ENCODE data around the gene CD247.

The CD247 gene

GRCh38 chr1:167488786-167489185 lies 29.5 kb downstream of the CD247 start:
- DNase-seq (ENCODE audit: low spot score), result peak; percentile 83

- DNase-seq (ENCODE audit: low spot score), result no peak
Observed at GRCh38 chr1:167487614-167488013, 30.7 kb downstream of the CD247 start.

- no peak for DNase-seq (ENCODE audit: low spot score)
Observed at GRCh38 chr1:167486090-167486824, 32.1 kb downstream of the CD247 start.

DNA sequence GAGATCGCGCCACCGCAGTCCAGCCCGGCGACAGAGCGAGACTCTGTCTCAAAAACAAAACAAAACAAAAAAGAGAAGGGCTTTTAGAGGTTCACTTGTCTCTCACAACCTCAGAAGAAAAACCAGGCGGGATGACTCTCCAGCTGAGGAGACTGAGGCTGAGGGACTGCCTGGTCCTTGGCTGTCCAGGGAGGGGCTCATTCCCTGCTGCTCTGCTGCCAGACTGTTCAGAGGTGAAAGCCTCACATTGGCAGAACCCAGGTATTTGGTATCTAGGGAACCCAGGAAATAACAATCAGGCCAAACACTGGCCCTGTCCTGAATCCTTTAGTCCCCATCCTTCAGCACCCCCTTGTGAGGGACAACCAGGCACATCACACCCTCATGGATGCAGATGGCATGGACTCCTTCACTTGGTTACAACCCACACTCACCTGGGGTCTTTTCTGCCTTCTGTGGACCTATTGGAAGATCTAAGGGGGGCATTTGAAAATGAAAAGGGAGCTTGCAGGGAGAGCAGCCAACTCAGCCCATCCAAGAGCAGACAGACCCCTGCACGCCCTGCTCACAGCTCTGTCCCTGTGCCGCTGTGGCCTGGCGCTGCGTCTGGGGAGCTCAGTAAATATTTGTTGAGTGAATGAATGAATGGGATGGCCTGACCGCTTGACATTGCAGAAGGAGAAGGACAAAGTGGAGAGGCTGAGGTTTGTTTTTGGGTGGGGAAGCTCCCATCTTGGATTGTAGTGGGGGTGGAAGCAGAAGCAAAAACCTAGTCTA lies 33.4 kb downstream of the CD247 start:
- no peak for DNase-seq (ENCODE audit: low spot score)

DNA sequence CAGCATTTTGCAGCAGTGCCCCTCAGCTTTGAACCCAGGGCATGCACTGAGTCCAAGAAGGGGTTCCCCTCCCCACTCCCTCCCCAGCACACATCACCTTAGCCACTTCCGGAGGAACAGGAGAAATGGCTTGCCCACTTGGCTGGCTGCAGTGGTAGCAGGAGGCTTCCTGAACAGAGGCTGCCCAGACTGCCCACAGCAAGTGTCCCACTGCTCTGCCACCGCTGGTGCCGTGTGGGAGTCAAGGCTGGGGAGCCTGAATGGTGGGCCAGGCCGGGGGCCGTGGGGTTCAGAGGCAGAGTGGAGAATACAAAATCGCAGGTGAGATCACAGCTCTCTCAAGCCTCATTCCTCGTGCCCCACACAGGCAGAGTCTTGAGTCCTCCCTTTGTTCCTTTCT lies 34.5 kb downstream of the CD247 start:
- no peak for DNase-seq (ENCODE audit: low spot score)

DNA sequence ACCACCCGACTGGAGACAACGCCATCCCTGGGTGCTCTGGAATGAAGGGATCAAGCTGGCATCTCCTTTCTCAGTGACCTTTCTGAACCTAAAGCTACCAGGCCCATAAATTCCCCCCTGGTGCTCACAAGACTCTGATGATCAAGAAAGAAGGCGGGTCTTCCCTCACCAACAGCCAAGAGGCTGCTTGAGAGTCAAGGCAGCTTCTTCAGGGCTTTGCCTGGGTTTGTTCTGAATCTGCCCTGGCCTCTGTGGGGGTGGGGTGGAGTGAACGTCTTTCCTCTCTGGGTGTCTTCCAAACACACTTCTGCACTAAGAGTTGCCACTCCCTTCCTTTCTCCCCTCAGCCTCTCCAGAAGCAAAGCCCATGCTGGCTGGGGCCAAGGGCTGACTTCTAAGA lies 36.1 kb downstream of the CD247 start:
- DNase-seq (ENCODE audit: low spot score), result no peak

- no peak for DNase-seq (ENCODE audit: low spot score)
Observed at GRCh38 chr1:167479331-167479979, 38.9 kb downstream of the CD247 start.

DNA sequence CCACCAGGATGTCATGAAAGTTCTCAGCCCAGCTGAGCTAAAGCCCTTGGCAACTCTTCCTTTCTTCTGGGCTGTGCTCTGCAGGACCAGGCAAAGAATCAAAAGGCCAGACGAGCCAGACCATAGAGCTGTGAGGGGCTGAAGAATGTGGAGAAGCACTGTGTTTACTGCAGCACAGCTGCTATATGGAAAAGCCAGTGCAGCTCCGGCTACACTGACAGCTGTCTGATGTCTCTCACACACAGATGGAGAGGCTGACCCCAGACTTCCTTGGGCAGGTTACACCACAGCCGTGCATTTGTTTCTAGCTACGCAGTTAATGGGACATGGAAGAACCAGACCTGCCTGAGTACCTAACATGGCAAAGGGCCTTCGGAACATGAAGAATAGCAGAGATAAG lies 40.3 kb downstream of the CD247 start:
- no peak for DNase-seq (ENCODE audit: low spot score)

GRCh38 chr1:167476061-167476460 lies 42.3 kb downstream of the CD247 start:
- DNase-seq (ENCODE audit: low spot score), result no peak

GRCh38 chr1:167474191-167474641 lies 44.1 kb downstream of the CD247 start:
- no peak for DNase-seq (ENCODE audit: low spot score)

GRCh38 chr1:167473761-167474160 lies 44.6 kb downstream of the CD247 start:
- DNase-seq (ENCODE audit: low spot score), result no peak

DNA sequence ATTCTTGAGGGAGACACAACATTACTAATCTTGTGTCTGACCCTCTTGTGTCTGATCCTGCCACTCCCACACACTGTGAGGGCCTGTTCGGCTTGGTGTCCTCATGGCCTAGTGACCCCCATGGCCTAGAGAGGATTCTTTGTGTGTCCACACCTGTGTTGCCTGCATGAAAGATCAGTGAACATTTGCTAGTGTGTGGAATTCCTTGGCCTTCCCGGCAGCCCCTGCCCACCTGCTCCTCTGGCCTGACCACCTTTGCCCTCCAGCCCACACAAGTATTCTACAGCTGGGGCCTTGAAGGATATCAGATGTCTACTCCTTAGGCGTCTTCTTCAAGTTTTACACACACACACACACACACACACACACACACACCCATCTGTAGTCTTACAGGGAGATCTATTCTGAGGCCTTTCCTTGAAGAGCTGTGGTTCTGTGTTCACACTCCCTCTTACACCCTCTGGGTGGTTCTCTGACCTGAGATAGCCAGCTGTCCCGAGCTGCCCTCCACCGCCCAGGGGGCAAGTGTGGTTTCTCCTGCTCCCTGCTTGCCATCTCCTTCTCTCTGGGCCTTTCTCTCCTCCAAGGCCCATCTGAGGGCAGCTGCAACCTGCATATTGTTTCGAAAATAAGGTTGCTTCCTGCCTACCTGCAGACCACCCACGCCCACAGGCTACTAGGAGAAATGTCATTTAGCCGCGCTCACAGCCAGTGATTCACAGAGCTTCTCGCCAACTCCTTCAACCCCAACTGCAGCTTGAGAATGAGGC lies 45.4 kb downstream of the CD247 start:
- DNase-seq (ENCODE audit: low spot score), result no peak

GRCh38 chr1:167471568-167471967 lies 46.8 kb downstream of the CD247 start:
- DNase-seq (ENCODE audit: low spot score), result no peak

DNA sequence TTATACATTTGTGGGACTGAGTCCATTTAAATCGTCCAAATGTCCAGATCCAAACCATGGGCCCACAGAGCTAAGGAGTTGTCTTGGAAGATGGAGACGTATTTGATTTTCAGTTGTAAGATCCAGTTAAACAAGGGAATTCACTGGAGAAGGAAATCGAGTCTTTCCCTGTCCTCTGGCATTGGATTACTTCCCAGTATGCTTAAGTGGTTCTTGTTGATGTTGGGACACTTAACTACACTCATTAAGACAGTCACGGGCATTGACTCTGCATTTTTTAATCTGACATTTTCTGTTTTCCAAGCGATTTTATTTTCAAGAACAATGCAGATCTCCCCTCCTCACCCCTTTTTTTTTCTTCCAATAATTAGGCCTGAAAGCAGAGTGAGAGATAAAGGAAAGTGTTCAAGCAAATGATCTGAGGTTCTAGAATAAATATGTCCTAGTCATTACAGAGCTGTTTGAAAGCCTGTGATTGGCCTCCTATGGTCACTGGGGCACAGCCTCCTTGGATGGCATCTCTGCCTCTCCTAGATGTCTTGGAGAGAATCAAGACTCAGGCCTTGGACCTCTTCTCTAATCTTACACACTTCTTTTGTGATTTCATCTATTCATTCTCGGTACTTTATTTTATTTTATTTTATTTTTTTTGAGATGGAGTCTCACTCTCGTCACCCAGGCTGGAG lies 48.9 kb downstream of the CD247 start:
- DNase-seq (ENCODE audit: low spot score), result no peak

GRCh38 chr1:167467752-167468151 lies 50.6 kb downstream of the CD247 start:
- no peak for DNase-seq (ENCODE audit: low spot score)

GRCh38 chr1:167467126-167467710 lies 51.1 kb downstream of the CD247 start:
- DNase-seq (ENCODE audit: low spot score), result no peak

- DNase-seq (ENCODE audit: low spot score), result no peak
Observed at GRCh38 chr1:167465743-167466142, 52.6 kb downstream of the CD247 start.

- DNase-seq (ENCODE audit: low spot score), result no peak
Observed at GRCh38 chr1:167465018-167465417, 53.3 kb downstream of the CD247 start.

GRCh38 chr1:167463875-167464575 lies 54.3 kb downstream of the CD247 start:
- DNase-seq (ENCODE audit: low spot score), result no peak

- no peak for DNase-seq (ENCODE audit: low spot score)
Observed at GRCh38 chr1:167463080-167463479, 55.2 kb downstream of the CD247 start.

DNA sequence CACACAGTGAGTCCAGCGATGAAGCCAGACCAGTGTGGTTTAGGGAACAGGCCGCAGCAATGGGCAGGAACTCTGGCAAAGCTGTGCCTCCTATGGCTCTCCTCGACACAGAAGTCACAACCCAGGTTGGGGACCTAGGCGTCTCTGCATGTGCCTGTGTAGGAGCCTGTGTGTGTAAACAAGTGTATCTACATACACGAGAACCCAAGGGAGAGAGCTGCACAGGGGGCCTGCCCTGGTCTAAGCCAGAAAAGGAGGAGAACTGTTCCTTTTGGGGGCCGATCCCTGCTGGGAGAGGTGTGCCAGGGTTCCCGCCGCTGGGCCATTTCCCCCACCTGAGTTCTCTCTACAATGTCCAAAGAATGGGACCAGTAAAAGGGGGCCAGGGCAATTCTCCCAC lies 56.0 kb downstream of the CD247 start:
- DNase-seq (ENCODE audit: low spot score), result no peak
